Measurements from ENCODE around the gene PDZD7.

Gene PDZD7

DNA sequence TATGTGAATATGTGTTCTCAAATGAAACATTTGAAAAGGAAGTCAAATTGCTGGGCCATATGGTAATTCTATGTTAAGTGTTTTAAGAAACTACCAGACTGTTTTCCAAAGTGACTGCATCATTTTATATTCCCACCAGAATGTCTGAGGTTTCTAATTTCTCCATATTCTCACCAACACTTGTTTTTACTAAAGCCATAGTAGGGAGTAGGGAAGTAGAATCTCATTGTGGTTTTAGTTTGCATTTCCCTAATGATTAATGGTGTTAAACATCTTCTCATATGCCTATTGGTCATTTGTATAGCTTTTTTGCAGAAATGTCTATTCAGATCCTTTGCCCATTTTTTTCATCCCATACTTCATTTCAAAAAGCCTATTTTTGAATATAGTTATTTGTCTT lies 70.7 kb downstream of the PDZD7 start:
- DNase-seq = no peak

Measured in NCI-H2107 (cell line).